ENCODE results near the gene CDC25B. TPM values are rescaled to one million over a fixed set of nuclear protein-coding genes. Genes with fewer than 3 reads are reported as not detected.
A peak's percentile ranks its signal among the peaks of the same experiment; 100 is the strongest.

CDC25B gene
- total and polyA plus RNA-seq, 2 of the 8 experiments (the other 6 are each of a cell fraction or from before 2014, with no cell fraction given): 21.7 to 31.2 TPM

DNA sequence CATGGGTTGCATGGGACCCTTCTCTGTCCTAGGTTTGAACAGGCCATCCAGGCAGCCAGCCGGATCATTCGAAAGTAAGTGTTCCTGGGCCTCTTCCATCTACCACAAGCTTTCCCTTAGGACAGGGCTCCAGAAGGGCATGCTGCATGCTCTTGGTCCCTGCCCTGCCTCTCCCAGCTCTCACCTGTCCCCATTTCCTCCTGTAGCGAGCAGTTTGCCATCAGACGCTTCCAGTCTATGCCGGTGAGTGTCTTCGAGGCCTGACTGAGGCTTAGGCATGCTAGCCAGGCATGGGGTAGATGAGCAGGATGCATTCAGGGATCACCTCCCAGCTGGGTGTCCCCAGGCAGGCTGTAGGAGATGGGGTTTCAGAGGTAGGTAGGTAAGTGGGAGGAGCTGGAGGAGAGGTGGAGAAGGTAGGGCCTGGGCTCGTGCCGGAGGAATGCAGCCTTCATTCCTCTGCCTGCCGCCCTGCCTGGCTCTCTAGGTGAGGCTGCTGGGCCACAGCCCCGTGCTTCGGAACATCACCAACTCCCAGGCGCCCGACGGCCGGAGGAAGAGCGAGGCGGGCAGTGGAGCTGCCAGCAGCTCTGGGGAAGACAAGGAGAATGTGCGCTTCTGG is 4.3 kb downstream of the CDC25B start (continued):
- no peak for TF ChIP-seq HDAC6 (IDR thresholded peaks at IDR 0.05; ENCODE audit: low read depth, low read length)
- TF ChIP-seq FOSL1 (IDR thresholded peaks at IDR 0.05; ENCODE audit: insufficient read depth, low read depth, low read length): no peak
- no peak for TF ChIP-seq RAD21 (IDR thresholded peaks at IDR 0.05 in 1 of 2, conservative IDR thresholded peaks at IDR 0.05 in 1 of 2; ENCODE audit: low read depth in 2 of 2, low read length in 2 of 2)
- TF ChIP-seq CHD1 (IDR thresholded peaks at IDR 0.05; ENCODE audit: low read depth, low read length): no peak
- TF ChIP-seq, protein P1, sequence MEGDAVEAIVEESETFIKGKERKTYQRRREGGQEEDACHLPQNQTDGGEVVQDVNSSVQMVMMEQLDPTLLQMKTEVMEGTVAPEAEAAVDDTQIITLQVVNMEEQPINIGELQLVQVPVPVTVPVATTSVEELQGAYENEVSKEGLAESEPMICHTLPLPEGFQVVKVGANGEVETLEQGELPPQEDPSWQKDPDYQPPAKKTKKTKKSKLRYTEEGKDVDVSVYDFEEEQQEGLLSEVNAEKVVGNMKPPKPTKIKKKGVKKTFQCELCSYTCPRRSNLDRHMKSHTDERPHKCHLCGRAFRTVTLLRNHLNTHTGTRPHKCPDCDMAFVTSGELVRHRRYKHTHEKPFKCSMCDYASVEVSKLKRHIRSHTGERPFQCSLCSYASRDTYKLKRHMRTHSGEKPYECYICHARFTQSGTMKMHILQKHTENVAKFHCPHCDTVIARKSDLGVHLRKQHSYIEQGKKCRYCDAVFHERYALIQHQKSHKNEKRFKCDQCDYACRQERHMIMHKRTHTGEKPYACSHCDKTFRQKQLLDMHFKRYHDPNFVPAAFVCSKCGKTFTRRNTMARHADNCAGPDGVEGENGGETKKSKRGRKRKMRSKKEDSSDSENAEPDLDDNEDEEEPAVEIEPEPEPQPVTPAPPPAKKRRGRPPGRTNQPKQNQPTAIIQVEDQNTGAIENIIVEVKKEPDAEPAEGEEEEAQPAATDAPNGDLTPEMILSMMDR (IDR thresholded peaks at IDR 0.05; ENCODE audit: control extremely low read depth in 1 of 3, insufficient read depth in 1 of 3, low read depth in 1 of 3, low read length in 3 of 3): no peak
- TF ChIP-seq GABPA (IDR thresholded peaks at IDR 0.05; ENCODE audit: borderline replicate concordance, insufficient read depth, low read length): 0 out of 2 replicates have a peak, but pooled peaks have one; percentile 10
- TF ChIP-seq POLR2A (IDR thresholded peaks at IDR 0.05; ENCODE audit: control extremely low read depth in 1 of 2, low read depth in 2 of 2, low read length in 2 of 2): peak in 1 of 2 experiments; percentile 53; a peak in 1 of 3 replicates
- peak; percentile 35; the same call in 1 of the 2 replicates for TF ChIP-seq POLR2AphosphoS5 (IDR thresholded peaks at IDR 0.05; ENCODE audit: low read depth, low read length)
- peak; percentile 32; the same call in 1 of the 2 replicates for TF ChIP-seq YY1 (IDR thresholded peaks at IDR 0.05; ENCODE audit: low read depth, low read length)
- peak; percentile 83 for TF ChIP-seq TEAD4 (IDR thresholded peaks at IDR 0.05; ENCODE audit: low read depth, low read length)

Measured in H1 (cell line).